A673 (cell line): ENCODE data around the gene NT5C1B. TPM values are rescaled to one million over a fixed set of nuclear protein-coding genes. Genes with fewer than 3 reads are reported as not detected.

Experiments
- BruUV-seq: library from RNA; stranded (reverse); fragments of 400-500 nt; replicated peaks from 2 replicates; lab custom pipeline; 2021; lab: Mats Ljungman, UMichigan
- CTCF ChIA-PET: fragments of 300-600 bp; sonication (Branson Sonifier 250); formaldehyde crosslinking; loops from one replicate; lab custom pipeline; 2022; ENCODE audit warnings: antibody characterized with exemption; lab: Charles Lee
- POLR2A ChIA-PET: fragments of 300-600 bp; sonication (Branson Sonifier 250); formaldehyde crosslinking; loops from one replicate; lab custom pipeline; 2022; ENCODE audit warnings: antibody characterized with exemption; ENCODE audit not compliant: low non-redundant PET; lab: Charles Lee
- DNase-seq: peaks from one replicate; pipeline ENCODE4 v3.0.0-alpha.2; 2015; ENCODE audit warnings: low spot score
- H3K27ac ChIP-seq: fragments of 200-600 bp; sonication (generic); 2 replicates; pipeline ENCODE4 v1.5.1; 2016; ENCODE audit warnings: mixed run types, low read depth, mild to moderate bottlenecking, mixed read lengths, antibody characterized with exemption, low read length; ENCODE audit not compliant: poor library complexity, severe bottlenecking
- H3K27me3 ChIP-seq: fragments of 200-600 bp; sonication (generic); replicated peaks from 2 replicates; pipeline ENCODE4 v1.6.1; 2017; ENCODE audit warnings: mixed run types, low read depth, mild to moderate bottlenecking, mixed read lengths, antibody characterized with exemption, low read length; ENCODE audit not compliant: insufficient read depth, poor library complexity
- H3K36me3 ChIP-seq: fragments of 200-600 bp; sonication (generic); 2 replicates; pipeline ENCODE4 v1.6.1; 2016; ENCODE audit warnings: mixed run types, mild to moderate bottlenecking, mixed read lengths, antibody characterized with exemption, low read length; ENCODE audit not compliant: insufficient read depth, poor library complexity, severe bottlenecking
- H3K4me1 ChIP-seq: fragments of 200-600 bp; sonication (generic); 2 replicates; pipeline ENCODE4 v1.6.1; 2017; ENCODE audit warnings: mixed run types, mild to moderate bottlenecking, mixed read lengths, antibody characterized with exemption, low read length; ENCODE audit not compliant: insufficient read depth, poor library complexity, severe bottlenecking
- H3K4me3 ChIP-seq: fragments of 200-600 bp; sonication (generic); 2 replicates; pipeline ENCODE4 v1.5.1; 2016; ENCODE audit warnings: low read depth, mixed run types, mild to moderate bottlenecking, mixed read lengths, low read length; ENCODE audit not compliant: poor library complexity, severe bottlenecking
- H3K9me3 ChIP-seq: fragments of 200-600 bp; sonication (generic); 2 replicates; pipeline ENCODE4 v1.6.1; 2016; ENCODE audit warnings: mixed run types, low read depth, mild to moderate bottlenecking, mixed read lengths, antibody characterized with exemption, low read length; ENCODE audit not compliant: poor library complexity, severe bottlenecking
- CTCF ChIP-seq: fragments of 300-800, 200-600 bp; sonication (generic); conservative IDR thresholded peaks from 2 replicates; pipeline ENCODE4 v1.5.1; 2017; ENCODE audit warnings: low read depth, mild to moderate bottlenecking, antibody characterized with exemption, low read length, moderate library complexity, mixed read lengths
- EZH2 ChIP-seq: fragments of 200-600 bp; sonication (generic); IDR thresholded peaks from 2 replicates; pipeline ENCODE4 v1.6.1; 2017; ENCODE audit warnings: borderline replicate concordance, low read depth, mild to moderate bottlenecking, mixed read lengths, antibody characterized with exemption, low read length; ENCODE audit not compliant: poor library complexity, severe bottlenecking
- intact Hi-C: fragments of 100-400 bp; cut with micrococcal nuclease; formaldehyde crosslinking; loops from one replicate; pipeline ENCODE4 v1.10.0; 2022; ENCODE audit not compliant: unreplicated experiment
- total RNA-seq: library from RNA; stranded (reverse); gene quantifications from 2 replicates; pipeline ENCODE4 v1.2.3, GENCODE V29; 2021

Gene NT5C1B
- total RNA-seq, 1 experiment from 2014 or later = not detected

GRCh38 chr2:18551623-18552022 lies 37.7 kb downstream of the NT5C1B start:
- intact Hi-C loops = no loop called here
- no peak overlapping the region for H3K4me3 ChIP-seq
- H3K27me3 ChIP-seq = no peaks in the 10 kb centered on the region
- BruUV-seq = no TSS peak
- DNase-seq = peak; percentile 6
- peaks cover 8% of the 10 kb centered on the region for H3K36me3 ChIP-seq
- H3K4me1 ChIP-seq = peaks cover 11% of the 10 kb centered on the region
- POLR2A ChIA-PET = no interaction called here
- H3K9me3 ChIP-seq = no peaks in the 10 kb centered on the region
- TF ChIP-seq EZH2 (no peak), CTCF (no peak)
- no peak overlapping the region for H3K27ac ChIP-seq
- CTCF ChIA-PET = no interaction called here

- Histone ChIP-seq H3K9me3 (no peaks in the 10 kb centered on the region), H3K36me3 (peaks cover 8% of the 10 kb centered on the region), H3K27ac (no peak overlapping the region), H3K27me3 (no peaks in the 10 kb centered on the region), H3K4me1 (peaks cover 16% of the 10 kb centered on the region), H3K4me3 (no peak overlapping the region)
- ChIA-PET CTCF (no interaction called here), POLR2A (no interaction called here)
- intact Hi-C loops = no loop called here
- no TSS peak for BruUV-seq
- TF ChIP-seq EZH2 (no peak), CTCF (no peak)
- DNase-seq = no peak
Measured at GRCh38 chr2:18551169-18551568, 38.2 kb downstream of the NT5C1B start.

DNA sequence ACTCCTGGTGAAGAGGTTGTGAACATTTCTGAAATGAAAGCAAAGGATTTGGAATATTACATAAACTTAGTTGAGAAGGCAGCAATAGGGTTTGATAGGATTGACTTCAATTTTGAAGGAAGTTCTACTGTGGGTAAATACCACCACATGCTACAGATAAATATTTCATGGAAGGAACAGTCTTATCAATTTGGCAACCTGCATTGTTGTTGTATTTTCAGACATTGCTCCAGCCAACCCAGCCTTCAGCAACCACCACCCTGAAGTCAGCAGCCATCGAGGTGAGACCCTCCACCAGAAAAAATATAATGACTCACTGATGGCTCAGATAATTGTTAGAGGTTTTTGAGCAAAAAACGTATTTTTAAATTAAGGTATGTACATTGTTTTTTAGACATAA lies 38.9 kb downstream of the NT5C1B start:
- H3K27ac ChIP-seq = no peak overlapping the region
- ChIA-PET CTCF (no interaction called here), POLR2A (no interaction called here)
- peaks cover 23% of the 10 kb centered on the region for H3K4me1 ChIP-seq
- H3K27me3 ChIP-seq = no peaks in the 10 kb centered on the region
- no peaks in the 10 kb centered on the region for H3K9me3 ChIP-seq
- TF ChIP-seq EZH2 (no peak), CTCF (no peak)
- no TSS peak for BruUV-seq
- no peak for DNase-seq
- intact Hi-C loops = no loop called here
- H3K36me3 ChIP-seq = peaks cover 5% of the 10 kb centered on the region
- H3K4me3 ChIP-seq = no peak overlapping the region
